Esophagus muscularis mucosa (tissue), 4 donors: Measurements from ENCODE around the gene B4GALT1. TPM values are rescaled to one million over a fixed set of nuclear protein-coding genes. Genes with fewer than 3 reads are reported as not detected.
A peak's percentile ranks its signal among the peaks of the same experiment; 100 is the strongest.
"Not testable (repeated sequence)": the region's sequence is repeated elsewhere in the genome, so short reads cannot be mapped to it uniquely, and the experiment has no call there.

ENCODE experiments used
- DNase-seq: peaks from one replicate; pipeline ENCODE4 v3.0.0-alpha.2; 2017; ENCODE audit errors: extremely low spot score
- H3K27ac ChIP-seq, 4 donors: fragments of 200-600 bp; sonication (generic); replicated peaks in 1 of 4; 1 replicate in 3 of 4; 2 replicates in 1 of 4; pipeline ENCODE4 v1.5.1; 2016 to 2019; ENCODE audit warnings: mild to moderate bottlenecking in 1 of 4
- H3K27me3 ChIP-seq, 4 donors: fragments of 200-600 bp; sonication (generic); one replicate each; pipeline versions ENCODE4 v1.5.1 to v1.6.0; 2016 to 2019
- H3K36me3 ChIP-seq, 4 donors: fragments of 200-600 bp; sonication (generic); one replicate each; pipeline ENCODE4 v1.5.1; 2016 to 2019
- H3K4me1 ChIP-seq, 4 donors: fragments of 200-600 bp; sonication (generic); one replicate each; pipeline ENCODE4 v1.5.1; 2016 to 2019
- H3K4me3 ChIP-seq, 4 donors: fragments of 200-600 bp; sonication (generic); 1 replicate in 2 of 4; 2 replicates in 2 of 4; pipeline ENCODE4 v1.5.1; 2016 to 2019; ENCODE audit warnings: mild to moderate bottlenecking in 4 of 4, moderate library complexity in 1 of 4
- H3K9me3 ChIP-seq, 4 donors: fragments of 200-600 bp; sonication (generic); 1 replicate in 3 of 4; 2 replicates in 1 of 4; pipeline ENCODE4 v1.5.1; 2016 to 2019
- EP300 ChIP-seq: sonication (generic); formaldehyde crosslinking; IDR thresholded peaks from one replicate; pipeline ENCODE4 v1.6.1; 2017; ENCODE audit warnings: antibody characterized with exemption
- POLR2A ChIP-seq: fragments of 450-650 bp; IDR thresholded peaks from one replicate; pipeline ENCODE4 v1.6.1; 2017; ENCODE audit warnings: antibody characterized with exemption, moderate library complexity, mild to moderate bottlenecking, low read depth
- POLR2AphosphoS5 ChIP-seq, 2 donors: sonication (generic); formaldehyde crosslinking; IDR thresholded peaks; one replicate each; pipeline ENCODE4 v1.6.1; 2017; ENCODE audit warnings: antibody characterized with exemption in 2 of 2
- WGBS: methylation state at CpG from one replicate; pipeline ENCODE4 v1.1.5; 2018; 5-methylcytosine and 5-hydroxymethylcytosine counted together
- intact Hi-C: fragments of 100-400 bp; cut with DNase I; formaldehyde crosslinking; loops from one replicate; pipeline ENCODE4 v1.15.1; 2023
- total RNA-seq, 4 donors: library from RNA; depleted of rRNA; stranded (reverse); fragments of >200 nt; gene quantifications; one replicate each; pipeline versions ENCODE4 v1.1.0 to v1.2.1, GENCODE V29; 2016
- TF ChIP-seq, protein P1 (sequence below), 3 experiments: fragments of 200-600 bp in 2 of 3; fragments of 450-650 bp in 1 of 3; sonication (generic) in 2 of 3; IDR thresholded peaks; one replicate each; pipeline ENCODE4 v1.5.1; 2017 to 2019; ENCODE audit warnings: antibody characterized with exemption in 3 of 3, mild to moderate bottlenecking in 2 of 3, moderate library complexity in 1 of 3

B4GALT1 gene
- total RNA-seq, 4 donors from 2014 or later, result 24.5 to 39.6 (median 37.8) TPM

DNA sequence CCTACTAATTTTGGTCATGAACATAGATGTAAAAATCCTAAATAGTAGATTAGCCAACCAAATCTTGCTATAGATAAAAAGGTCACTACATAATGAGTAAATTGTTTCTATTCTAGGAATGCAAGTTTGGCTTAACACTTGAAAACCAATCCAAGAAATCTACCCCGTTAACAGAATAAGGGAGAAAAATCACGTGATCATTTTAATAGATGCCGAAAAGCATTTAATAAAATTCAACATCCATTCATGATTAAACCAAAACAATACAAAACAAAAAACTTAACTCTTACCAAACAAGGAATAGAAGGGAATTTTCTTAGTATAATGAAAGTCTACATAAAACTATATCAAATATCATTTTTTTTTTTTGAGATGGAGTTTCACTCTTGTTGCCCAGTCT, 69.9 kb downstream of the B4GALT1 start:
- Histone ChIP-seq H3K27ac (no peak overlapping the region), H3K9me3 (no peaks in the 10 kb centered on the region), H3K4me1 (peaks cover 0 to 7% (median 0%) of the 10 kb centered on the region in 4 donors), H3K27me3 (no peaks in the 10 kb centered on the region), H3K36me3 (no peaks in the 10 kb centered on the region), H3K4me3 (no peak overlapping the region)
- no peak for TF ChIP-seq POLR2AphosphoS5 (IDR thresholded peaks at IDR 0.05)
- TF ChIP-seq EP300, result no peak
- TF ChIP-seq POLR2A, result no peak
- TF ChIP-seq, protein P1, sequence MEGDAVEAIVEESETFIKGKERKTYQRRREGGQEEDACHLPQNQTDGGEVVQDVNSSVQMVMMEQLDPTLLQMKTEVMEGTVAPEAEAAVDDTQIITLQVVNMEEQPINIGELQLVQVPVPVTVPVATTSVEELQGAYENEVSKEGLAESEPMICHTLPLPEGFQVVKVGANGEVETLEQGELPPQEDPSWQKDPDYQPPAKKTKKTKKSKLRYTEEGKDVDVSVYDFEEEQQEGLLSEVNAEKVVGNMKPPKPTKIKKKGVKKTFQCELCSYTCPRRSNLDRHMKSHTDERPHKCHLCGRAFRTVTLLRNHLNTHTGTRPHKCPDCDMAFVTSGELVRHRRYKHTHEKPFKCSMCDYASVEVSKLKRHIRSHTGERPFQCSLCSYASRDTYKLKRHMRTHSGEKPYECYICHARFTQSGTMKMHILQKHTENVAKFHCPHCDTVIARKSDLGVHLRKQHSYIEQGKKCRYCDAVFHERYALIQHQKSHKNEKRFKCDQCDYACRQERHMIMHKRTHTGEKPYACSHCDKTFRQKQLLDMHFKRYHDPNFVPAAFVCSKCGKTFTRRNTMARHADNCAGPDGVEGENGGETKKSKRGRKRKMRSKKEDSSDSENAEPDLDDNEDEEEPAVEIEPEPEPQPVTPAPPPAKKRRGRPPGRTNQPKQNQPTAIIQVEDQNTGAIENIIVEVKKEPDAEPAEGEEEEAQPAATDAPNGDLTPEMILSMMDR (IDR thresholded peaks at IDR 0.05), result no peak
- no peak for DNase-seq
- 82% methylated on average over 3 of the region's 3 CpGs for WGBS
- intact Hi-C loops, result loop anchor here (5.0 kb wide), 2 partner anchors 40 to 125 kb away; no protein-coding TSS in a partner anchor

DNA sequence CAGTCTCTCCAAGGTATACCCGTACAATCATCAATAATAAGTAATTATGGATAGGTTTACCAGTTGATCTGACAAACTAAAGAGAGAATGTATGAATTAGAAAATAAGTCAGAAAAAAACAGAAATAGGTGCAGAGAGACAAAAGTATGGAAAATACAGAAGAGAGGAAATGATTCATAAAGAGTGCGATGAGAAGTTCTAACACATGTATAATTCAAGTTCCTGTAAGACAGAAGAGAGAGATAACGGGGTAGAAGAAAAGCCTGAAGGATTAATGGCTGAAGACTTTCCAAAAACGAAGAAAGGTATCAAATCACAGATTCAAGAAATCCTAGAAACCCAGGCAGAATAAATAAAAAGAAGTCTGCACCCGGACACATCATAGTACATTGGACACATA, 74.5 kb downstream of the B4GALT1 start:
- intact Hi-C loops, result no loop called here
- DNase-seq, result no peak
- Histone ChIP-seq H3K4me3 (no peak overlapping the region), H3K9me3 (no peaks in the 10 kb centered on the region), H3K36me3 (no peaks in the 10 kb centered on the region), H3K27me3 (no peaks in the 10 kb centered on the region), H3K27ac (no peak overlapping the region), H3K4me1 (no peaks in the 10 kb centered on the region)
- TF ChIP-seq, protein P1 (IDR thresholded peaks at IDR 0.05), result no peak
- TF ChIP-seq POLR2AphosphoS5 (IDR thresholded peaks at IDR 0.05) (no peak), POLR2A (no peak), EP300 (no peak)
- 77% methylated on average over 5 of the region's 5 CpGs for WGBS

DNA sequence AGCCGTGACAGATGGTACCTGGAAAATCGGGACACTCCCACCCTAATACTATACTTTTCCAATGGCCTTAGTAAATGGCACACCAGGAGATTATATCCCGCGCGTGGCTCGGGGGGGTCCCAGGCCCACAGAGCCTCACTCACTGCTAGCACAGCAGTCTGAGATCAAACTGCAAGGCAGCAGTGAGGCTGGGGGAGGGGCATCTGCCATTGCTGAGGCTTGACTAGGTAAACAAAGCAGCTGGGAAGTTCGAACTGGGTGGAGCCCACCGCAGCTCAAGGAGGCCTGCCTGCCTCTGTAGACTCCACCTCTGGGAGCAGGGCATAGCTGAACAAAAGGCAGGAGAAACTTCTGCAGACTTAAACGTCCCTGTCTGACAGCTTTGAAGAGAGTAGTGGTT, 81.5 kb downstream of the B4GALT1 start:
- H3K4me1 ChIP-seq, result peaks cover 0 to 11% (median 6%) of the 10 kb centered on the region in 4 donors
- WGBS, result 80% methylated on average over 9 of the region's 9 CpGs
- DNase-seq, H3K27me3 ChIP-seq, H3K27ac ChIP-seq, intact Hi-C loops, H3K36me3 ChIP-seq, H3K4me3 ChIP-seq, H3K9me3 ChIP-seq: not testable (repeated sequence)

DNA sequence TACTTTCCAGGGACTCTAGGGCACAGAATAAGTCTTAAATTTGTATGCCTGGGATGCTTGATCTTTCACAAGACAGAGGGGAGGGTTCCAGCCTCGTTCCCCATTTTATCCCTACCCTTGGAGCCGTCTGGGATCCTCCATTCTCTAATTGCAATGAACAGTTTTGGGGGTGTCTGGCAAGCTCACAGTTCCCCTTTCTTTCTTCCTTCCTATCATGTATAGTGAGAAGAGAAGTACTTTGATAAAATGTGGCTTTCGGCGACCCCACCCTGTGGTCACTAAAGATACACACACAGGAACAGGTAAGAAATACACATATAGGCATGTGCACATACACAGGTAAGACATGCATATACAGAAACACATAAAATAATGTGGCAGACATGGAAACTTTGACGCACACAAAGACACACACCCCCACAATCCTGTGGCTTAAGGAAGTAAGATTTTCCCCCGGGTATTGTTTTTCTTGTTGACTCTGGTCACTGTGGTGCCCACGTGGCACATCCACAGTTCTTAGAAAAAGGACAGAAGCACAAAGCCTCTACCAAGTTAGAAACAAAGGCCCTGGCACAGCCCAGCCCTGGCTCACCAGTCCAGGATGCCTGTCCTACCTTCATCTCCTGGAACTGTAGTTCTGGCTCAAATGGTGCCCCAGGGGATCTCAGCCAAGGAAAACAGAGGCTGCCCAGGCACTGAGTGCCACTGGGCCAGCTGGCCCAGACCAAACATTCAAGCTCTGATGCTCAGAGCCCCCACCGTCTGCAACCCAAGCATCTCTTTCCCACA, 84.4 kb downstream of the B4GALT1 start:
- H3K9me3 ChIP-seq, result peaks cover 0 to 8% (median 2%) of the 10 kb centered on the region in 4 donors
- no peaks in the 10 kb centered on the region for H3K36me3 ChIP-seq
- 67% methylated on average over 8 of the region's 8 CpGs for WGBS
- no peak overlapping the region for H3K27ac ChIP-seq
- peaks cover 0 to 15% (median 6%) of the 10 kb centered on the region in 4 donors for H3K4me1 ChIP-seq
- no peak overlapping the region for H3K4me3 ChIP-seq
- no peak for DNase-seq
- TF ChIP-seq POLR2A, result no peak
- intact Hi-C loops, result loop anchor here (1.0 kb wide), 1 partner anchor 144 kb away; no protein-coding TSS in a partner anchor
- no peaks in the 10 kb centered on the region for H3K27me3 ChIP-seq

DNA sequence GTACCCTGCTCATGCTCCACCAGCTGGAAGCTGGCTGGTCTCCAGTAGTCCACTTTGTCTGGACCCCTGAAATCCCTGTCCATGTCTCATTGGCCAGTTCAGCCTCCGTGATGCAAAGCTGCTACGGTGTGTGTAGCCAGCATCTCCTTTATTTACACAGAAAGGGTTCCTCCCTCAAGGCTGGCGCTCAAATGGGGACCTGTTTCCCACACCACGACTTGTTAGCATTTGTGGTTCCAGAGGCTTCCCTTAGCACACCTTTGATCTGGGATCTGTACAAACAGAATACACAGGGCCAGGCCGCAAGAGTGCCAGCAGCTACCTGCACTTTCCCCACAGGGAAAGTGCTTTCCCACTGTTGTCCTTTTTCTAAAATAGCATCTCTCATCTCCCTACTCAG, 85.0 kb downstream of the B4GALT1 start:
- peaks cover 0 to 15% (median 8%) of the 10 kb centered on the region in 4 donors for H3K4me1 ChIP-seq
- WGBS, result 81% methylated on average over 5 of the region's 5 CpGs
- H3K27ac ChIP-seq, result no peak overlapping the region
- H3K9me3 ChIP-seq, result peaks cover 0 to 8% (median 2%) of the 10 kb centered on the region in 4 donors
- no peaks in the 10 kb centered on the region for H3K36me3 ChIP-seq
- no peaks in the 10 kb centered on the region for H3K27me3 ChIP-seq
- DNase-seq, result no peak
- no peak overlapping the region for H3K4me3 ChIP-seq
- TF ChIP-seq EP300, result no peak
- TF ChIP-seq POLR2A, result no peak
- intact Hi-C loops, result loop anchor here (1.0 kb wide), 1 partner anchor 144 kb away; no protein-coding TSS in a partner anchor

DNA sequence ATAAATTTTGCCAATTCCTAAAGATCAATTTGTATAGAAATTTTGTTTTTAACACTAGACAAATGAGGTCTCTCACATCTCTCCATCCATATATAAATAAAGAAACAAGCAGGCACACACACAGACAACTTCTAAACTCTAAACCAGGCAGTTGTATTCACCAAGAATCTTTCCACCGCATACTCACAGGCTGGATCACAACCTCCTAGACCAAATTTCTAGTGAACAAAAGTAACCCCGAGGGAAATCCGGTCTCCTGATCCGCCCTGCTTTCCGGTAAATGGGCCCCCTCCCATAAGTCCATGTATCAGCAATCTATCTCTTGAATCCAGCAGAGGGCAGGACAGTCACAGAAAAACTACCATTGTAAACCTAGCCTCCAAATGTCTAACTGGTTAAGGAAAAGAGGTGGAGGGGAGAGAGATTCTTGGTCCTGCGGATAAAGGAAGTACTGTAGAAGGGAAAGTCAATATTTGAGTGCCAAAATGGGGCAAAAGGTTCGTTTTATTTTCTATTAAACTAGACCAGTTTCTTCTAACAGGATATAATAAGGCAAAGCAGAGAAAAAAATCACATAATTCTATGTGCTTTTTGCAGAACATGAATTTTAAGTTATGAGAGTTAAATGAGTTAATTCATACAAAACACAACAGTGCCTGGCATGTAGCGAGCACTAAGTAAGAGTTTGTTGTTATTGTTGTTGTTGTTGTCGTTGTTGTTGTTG, 85.8 kb downstream of the B4GALT1 start:
- H3K27me3 ChIP-seq, result no peaks in the 10 kb centered on the region
- no peaks in the 10 kb centered on the region for H3K36me3 ChIP-seq
- peak overlapping the region in 1 of 4 donors; percentile 23 for H3K4me3 ChIP-seq
- no peak for DNase-seq
- peaks cover 0 to 8% (median 2%) of the 10 kb centered on the region in 4 donors for H3K9me3 ChIP-seq
- TF ChIP-seq POLR2AphosphoS5 (IDR thresholded peaks at IDR 0.05) (peak; percentile 43 to 66), POLR2A (no peak)
- TF ChIP-seq, protein P1 (IDR thresholded peaks at IDR 0.05), result peak; percentile 71 to 90 (median 72)
- intact Hi-C loops, result loop anchor here (2.0 kb wide), 1 partner anchor 90 kb away; no protein-coding TSS in a partner anchor
- H3K27ac ChIP-seq, result peak overlapping the region; percentile 0 to 49 (median 14)
- 11% methylated on average over 9 of the region's 9 CpGs for WGBS
- H3K4me1 ChIP-seq, result peaks cover 0 to 16% (median 9%) of the 10 kb centered on the region in 4 donors
